A204.1 (cell line): ENCODE measurements around the gene NIN.
"Not testable (repeated sequence)": the region's sequence is repeated elsewhere in the genome, so short reads cannot be mapped to it uniquely, and the experiment has no call there.

Experiments
- FAIRE-seq: peaks from 2 replicates; lab custom pipeline; 2012; peaks lifted over from hg19 to GRCh38; lab: Jason Lieb, UNC

Gene NIN

DNA sequence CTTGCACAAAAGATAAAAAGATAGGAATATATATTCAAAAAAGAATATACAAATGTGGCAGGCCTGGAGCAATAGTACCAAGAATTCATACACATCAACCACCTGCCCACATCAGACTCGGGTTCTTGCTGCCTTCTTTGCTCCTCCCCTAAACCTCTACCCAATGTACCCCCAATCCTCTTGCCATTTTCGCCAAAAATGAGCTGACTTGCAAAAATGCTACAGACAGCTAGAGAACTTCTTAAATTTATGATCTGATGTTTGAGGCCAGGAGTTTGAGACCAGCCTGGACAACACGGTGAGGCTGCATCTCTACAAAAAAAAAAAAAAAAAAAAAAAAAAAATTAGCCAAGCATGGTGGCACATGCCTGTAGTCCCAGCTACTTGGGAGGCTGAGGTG is 119.9 kb downstream of the NIN start:
- FAIRE-seq, result no peak

DNA sequence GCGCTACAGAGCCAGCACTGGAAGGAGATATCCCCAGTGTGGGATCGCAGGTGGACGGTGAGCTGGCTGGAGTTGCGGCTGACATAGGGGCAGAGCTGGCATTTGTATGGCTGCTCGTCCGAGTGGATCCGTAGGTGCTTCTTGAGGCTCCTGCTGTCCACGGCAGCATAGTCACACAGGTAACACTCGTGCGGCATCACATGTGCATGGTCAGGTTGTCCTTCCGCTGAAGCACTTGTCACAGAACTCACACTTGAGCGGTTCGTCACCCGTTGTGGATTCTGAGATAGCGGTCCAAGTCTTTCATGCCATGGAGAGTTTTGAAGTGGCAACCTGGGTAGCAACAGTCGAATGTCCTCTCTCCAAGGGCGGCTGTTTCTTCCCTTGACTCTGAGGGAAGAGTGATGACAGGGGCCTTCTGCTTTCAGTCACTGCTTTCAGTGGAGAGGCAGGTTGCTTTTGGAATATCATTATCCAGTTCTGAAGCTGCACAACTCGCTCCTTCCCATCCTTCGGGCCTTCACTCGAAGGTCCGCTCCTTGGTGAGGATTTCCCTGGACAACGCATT is 125.9 kb downstream of the NIN start:
- FAIRE-seq, result no peak

DNA sequence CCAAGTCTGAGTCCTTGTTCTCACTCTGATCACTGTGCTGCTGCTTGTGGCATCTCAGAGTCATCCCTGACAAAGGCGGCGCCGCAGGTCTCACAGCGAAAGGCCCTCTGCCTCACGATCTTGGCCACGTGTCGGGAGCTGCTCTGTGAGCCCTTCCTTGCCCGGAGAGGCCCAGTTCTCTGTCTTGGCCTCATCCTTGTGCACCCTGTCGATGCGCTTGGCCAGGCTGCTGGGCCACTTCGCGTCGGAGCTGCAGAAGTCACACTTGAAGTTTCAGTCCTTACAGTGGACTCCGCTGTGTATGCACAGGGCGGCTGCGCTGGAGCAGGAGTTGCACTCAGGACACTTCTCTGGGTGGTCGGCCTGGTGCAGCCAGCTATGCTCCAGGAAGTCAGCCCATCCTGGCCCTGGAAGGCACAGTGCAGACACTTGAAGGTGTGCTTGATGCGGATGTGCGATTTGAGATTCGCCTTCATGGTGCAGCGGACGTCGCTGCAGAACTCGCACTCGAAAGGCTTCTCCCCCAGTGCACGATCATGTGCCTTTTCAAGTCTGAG is 126.4 kb downstream of the NIN start:
- FAIRE-seq, result no peak

DNA sequence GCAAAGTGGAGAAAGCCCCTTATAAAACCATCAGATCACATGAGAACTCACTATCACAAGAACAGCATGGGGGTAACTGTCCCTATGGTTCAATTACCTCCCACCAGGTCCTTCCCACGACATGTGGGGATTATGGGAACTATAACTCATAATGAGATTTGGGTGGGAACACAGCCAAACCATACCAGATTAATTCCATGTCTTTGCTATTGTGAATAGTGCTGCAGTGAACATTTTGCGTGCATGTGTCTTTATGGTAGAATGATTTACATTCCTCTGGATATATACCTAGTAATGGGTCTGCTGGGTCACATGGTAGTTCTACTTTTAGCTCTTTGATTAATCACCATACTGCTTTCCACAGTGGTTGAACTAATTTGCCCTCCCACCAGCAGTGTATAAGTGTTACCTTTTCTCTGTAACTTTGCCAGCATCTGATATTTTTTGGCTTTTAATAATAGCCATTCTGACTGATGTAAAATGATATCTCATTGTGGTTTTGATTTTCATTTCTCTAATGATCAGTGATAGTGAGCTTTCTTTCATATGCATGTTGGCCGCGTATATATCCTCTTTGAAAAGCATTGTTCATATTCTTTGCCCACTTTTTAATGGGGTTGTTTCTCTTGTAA is 133.2 kb downstream of the NIN start:
- FAIRE-seq, result no peak

GRCh38 chr14:50694260-50694659 is 136.7 kb downstream of the NIN start:
- FAIRE-seq, result not testable (repeated sequence)

GRCh38 chr14:50688875-50689274 is 142.1 kb downstream of the NIN start:
- no peak for FAIRE-seq

DNA sequence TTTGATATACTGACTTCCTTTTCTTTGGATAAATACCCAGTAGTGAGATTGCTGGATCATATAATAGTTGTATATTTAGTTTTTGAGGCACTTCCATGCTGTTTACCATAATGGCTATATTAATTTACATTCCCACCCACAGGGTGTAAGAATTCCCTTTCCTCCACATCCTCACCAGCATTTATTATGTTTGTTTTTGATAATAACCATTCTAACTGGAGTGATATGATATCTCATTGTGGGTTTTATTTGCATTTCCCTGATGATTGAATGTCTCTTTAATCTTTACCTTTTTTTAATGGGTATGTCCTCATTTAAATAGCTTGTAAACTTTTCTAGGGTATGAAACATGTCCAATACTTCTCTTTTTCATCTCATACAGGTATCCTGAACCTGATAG is 151.3 kb downstream of the NIN start:
- FAIRE-seq, result no peak

- no peak for FAIRE-seq
Measured at GRCh38 chr14:50678163-50678562, 152.8 kb downstream of the NIN start.

GRCh38 chr14:50677527-50678063 is 153.4 kb downstream of the NIN start:
- FAIRE-seq, result no peak

DNA sequence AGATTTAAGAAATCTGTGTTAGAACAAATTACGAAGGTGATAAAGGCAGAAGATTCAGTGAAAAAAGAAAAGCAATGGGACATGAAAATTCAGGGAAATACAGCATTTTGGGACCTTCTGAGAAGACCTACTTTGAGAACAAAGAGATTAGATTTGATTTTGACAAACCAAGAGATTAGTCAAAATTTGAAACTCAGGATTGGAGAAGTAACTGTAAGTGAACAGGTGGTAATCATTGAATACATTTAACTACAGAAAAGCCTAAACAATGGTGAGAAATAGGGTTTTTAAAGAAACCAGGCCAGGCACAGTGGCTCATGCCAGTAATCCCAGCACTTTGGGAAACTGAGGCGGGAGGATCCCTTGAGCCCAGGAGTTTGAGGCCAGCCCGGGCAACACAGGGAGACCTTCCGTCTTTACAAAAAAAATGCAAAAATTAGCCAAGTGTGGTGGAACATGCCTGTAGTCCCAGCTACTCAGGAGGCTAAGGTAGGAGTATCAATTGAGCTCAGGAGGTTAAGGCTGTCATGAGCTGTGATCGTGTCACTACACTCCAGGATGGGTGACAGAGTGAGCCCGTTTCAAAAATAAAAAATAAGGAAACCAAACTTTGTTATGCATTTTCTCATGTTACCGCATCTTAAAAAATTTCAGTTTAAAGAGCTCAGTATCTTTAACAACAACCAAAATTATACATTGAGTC is 154.0 kb downstream of the NIN start:
- no peak for FAIRE-seq

DNA sequence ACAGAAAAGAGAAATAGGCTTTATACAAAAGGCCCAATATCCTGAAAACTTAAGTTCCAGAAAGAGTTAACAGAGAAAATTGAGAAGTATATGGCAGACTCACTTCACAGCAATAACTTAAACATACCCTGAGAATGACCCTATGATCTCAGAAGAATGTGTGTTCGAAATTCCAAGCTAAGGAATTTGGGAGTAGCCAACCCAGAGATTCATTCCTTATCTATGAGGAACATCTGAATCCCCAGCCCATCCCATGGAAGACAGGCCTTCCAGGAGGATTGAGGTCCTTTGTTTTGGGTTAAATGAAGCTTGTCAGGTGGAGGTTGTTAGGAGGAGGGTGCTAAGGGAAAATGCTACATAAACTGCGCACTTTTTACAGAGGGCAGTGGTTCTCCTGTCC is 155.4 kb downstream of the NIN start:
- FAIRE-seq, result no peak

GRCh38 chr14:50670866-50671256 is 160.1 kb downstream of the NIN start:
- no peak for FAIRE-seq

- no peak for FAIRE-seq
Measured at GRCh38 chr14:50670196-50670865, 160.6 kb downstream of the NIN start.
